Activated naive CD4-positive, alpha-beta T cell treated with anti-CD3 and anti-CD28 coated beads for 36 hours (primary cell): ENCODE data around the gene TFEB. TPM values are rescaled to one million over a fixed set of nuclear protein-coding genes. Genes with fewer than 3 reads are reported as not detected.

Experiments used
- CTCF ChIA-PET: fragments of 350-600 bp; sonication (Branson Sonifier 250); formaldehyde crosslinking; loops from one replicate; lab custom pipeline; 2021; ENCODE audit warnings: antibody characterized with exemption; lab: Charles Lee
- DNase-seq: peaks from one replicate; pipeline ENCODE4 v3.0.0-alpha.2; 2020
- H3K27ac Mint-ChIP-seq: one replicate; pipeline ENCODE4 v1.8.0; 2021; ENCODE audit warnings: mild to moderate bottlenecking, mixed read lengths
- H3K27me3 Mint-ChIP-seq: one replicate; pipeline ENCODE4 v1.8.0; 2021; ENCODE audit warnings: low read depth, mixed read lengths
- H3K36me3 Mint-ChIP-seq: one replicate; pipeline ENCODE4 v1.8.0; 2021; ENCODE audit warnings: low read depth, mixed read lengths
- H3K4me1 Mint-ChIP-seq: one replicate; pipeline ENCODE4 v1.8.0; 2021; ENCODE audit warnings: low read depth, mixed read lengths
- H3K4me3 Mint-ChIP-seq: one replicate; pipeline ENCODE4 v1.8.0; 2021; ENCODE audit warnings: mild to moderate bottlenecking, moderate library complexity, mixed read lengths
- H3K9me3 Mint-ChIP-seq: one replicate; pipeline ENCODE4 v1.8.0; 2021; ENCODE audit warnings: mixed read lengths
- intact Hi-C: fragments of 100-400 bp; cut with micrococcal nuclease; formaldehyde crosslinking; loops from one replicate; pipeline ENCODE4 v1.15.1; 2023
- total RNA-seq, 2 experiments: library from RNA; stranded (reverse); gene quantifications; one replicate each; pipeline ENCODE4 v1.2.3, GENCODE V29; 2021

Gene TFEB
- total RNA-seq, 2 experiments from 2014 or later: 5.7 to 7.9 TPM

DNA sequence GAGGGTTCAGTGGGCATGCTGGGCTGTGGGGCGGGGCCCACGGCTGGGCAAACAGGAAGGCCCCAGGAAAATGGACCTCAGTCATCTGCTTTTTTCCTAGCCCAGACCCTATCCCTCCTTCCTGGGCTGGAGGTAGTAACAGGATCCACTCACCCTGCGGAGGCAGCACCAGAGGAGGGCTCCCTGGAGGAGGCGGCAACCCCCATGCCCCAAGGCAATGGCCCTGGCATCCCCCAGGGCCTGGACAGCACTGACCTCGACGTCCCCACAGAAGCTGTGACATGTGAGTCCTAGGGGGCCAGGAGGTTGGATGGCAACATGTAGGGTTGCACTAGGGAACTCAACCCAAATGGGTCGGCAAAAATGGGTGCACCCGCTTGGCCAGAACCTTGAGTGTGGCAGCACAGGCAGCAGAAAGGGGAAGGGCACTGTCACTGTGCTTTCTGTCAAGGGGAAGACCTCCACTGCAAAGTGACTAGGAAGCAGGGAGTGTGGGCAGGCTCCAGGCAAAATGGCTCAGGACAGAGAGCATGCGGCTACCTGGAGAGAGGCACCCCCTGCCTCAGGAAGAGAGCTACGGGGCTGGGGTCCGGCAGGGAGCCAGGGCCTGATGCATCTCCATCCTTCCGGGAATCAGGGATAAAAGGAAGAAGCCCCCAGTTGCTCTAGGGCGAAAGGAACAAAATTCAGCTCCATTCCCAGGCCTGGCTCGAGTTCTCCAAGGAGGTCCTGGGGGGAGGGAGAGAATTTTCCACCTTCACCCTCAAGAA is 89.2 kb downstream of the TFEB start:
- peaks cover 1% of the 10 kb centered on the region for H3K27me3 Mint-ChIP-seq

DNA sequence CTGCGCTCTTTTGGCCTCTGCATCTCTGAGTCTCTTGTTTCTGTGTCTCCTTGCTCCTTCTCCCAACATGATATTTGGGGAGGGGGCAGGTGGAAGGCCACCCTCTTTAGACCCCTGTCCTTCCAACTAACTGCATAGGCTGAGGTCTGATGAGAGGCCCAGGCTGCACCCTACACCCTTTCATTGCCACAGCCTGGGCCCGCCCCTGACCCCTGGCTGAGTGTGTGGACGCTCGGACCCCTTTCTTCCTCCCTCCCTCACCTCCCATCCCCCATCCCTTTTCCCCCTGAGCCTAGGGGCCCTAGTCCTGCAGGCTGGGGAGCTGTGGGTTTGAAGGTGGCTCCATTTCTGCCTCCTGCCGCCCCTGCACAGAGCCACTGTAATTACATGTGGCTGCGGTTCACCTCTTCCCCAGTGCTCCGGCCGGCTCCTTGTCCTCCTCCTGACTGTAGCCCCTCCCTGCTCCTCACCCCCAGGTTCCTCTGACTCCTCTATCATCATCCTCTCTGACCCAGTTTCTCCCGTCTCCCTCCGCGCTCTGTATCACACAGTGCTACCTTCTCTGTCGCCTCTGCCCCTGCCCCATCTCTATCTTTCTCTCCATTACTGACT is 90.3 kb downstream of the TFEB start:
- H3K4me3 Mint-ChIP-seq: no peak overlapping the region
- intact Hi-C loops: no loop called here
- peaks cover 7% of the 10 kb centered on the region for H3K27me3 Mint-ChIP-seq
- no peak for DNase-seq
- no peaks in the 10 kb centered on the region for H3K36me3 Mint-ChIP-seq
- no peaks in the 10 kb centered on the region for H3K4me1 Mint-ChIP-seq
- no peaks in the 10 kb centered on the region for H3K9me3 Mint-ChIP-seq
- CTCF ChIA-PET: no interaction called here
- no peak overlapping the region for H3K27ac Mint-ChIP-seq

More for the DNA sequence above, 89.2 kb downstream of the TFEB start:
- Mint-ChIP-seq H3K4me3 (no peak overlapping the region), H3K36me3 (no peaks in the 10 kb centered on the region), H3K27ac (no peak overlapping the region), H3K4me1 (no peaks in the 10 kb centered on the region), H3K9me3 (no peaks in the 10 kb centered on the region)
- CTCF ChIA-PET: no interaction called here
- DNase-seq: no peak
- intact Hi-C loops: no loop called here

DNA sequence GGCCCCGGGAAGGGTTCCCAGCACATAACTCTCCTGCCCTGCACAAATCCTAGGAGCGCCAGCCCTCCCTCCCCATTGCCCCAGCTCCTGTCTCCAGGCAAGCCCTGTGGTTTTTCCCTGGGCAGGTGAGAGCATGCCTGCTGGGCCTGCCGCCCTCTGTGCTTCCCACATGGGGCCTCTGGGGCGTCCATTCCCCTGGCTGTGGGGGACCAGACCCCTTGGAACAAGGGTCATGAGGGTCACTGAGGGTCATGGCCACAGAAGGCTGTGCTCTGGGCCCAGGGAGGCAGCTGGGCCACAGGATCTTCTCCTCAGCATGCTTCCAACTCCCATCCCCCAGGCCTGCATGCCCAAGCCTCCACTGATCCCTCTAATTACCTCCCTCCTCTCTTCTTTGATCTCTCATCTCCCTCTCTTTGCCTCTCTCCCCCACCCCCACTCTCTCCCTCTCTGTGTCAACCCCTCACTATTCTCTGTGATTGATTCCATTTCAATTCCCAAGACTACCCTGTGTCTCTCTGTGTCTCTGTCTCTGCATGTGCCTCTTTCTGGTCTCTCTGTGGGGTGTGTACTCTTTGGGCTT is 91.0 kb downstream of the TFEB start:
- Mint-ChIP-seq H3K27me3 (peaks cover 14% of the 10 kb centered on the region), H3K4me1 (peaks cover 2% of the 10 kb centered on the region), H3K4me3 (no peak overlapping the region), H3K27ac (no peak overlapping the region), H3K9me3 (no peaks in the 10 kb centered on the region), H3K36me3 (no peaks in the 10 kb centered on the region)
- no peak for DNase-seq
- intact Hi-C loops: no loop called here
- CTCF ChIA-PET: no interaction called here

DNA sequence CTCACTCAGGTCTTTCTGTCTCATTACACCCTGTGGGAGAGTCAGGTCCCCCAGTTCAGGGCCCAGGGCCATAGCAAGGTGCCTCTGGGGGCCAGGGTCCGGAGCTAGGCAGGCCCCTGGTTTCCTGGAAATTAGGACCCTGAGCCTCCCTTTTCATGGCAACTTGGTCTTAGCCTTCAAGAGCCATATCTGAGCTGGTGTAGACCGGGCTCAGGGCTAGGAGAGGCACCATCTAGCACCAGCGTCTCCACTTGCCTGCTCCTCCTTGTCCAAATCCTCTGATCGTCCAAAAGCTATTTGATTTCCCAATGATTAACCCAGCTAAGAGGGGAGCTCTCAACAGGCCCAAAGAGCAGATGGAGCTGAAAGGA is 91.5 kb downstream of the TFEB start:
- Mint-ChIP-seq H3K4me3 (no peak overlapping the region), H3K27ac (no peak overlapping the region), H3K36me3 (no peaks in the 10 kb centered on the region), H3K27me3 (peaks cover 19% of the 10 kb centered on the region), H3K9me3 (no peaks in the 10 kb centered on the region), H3K4me1 (peaks cover 5% of the 10 kb centered on the region)
- no peak for DNase-seq
- CTCF ChIA-PET: no interaction called here
- intact Hi-C loops: no loop called here

DNA sequence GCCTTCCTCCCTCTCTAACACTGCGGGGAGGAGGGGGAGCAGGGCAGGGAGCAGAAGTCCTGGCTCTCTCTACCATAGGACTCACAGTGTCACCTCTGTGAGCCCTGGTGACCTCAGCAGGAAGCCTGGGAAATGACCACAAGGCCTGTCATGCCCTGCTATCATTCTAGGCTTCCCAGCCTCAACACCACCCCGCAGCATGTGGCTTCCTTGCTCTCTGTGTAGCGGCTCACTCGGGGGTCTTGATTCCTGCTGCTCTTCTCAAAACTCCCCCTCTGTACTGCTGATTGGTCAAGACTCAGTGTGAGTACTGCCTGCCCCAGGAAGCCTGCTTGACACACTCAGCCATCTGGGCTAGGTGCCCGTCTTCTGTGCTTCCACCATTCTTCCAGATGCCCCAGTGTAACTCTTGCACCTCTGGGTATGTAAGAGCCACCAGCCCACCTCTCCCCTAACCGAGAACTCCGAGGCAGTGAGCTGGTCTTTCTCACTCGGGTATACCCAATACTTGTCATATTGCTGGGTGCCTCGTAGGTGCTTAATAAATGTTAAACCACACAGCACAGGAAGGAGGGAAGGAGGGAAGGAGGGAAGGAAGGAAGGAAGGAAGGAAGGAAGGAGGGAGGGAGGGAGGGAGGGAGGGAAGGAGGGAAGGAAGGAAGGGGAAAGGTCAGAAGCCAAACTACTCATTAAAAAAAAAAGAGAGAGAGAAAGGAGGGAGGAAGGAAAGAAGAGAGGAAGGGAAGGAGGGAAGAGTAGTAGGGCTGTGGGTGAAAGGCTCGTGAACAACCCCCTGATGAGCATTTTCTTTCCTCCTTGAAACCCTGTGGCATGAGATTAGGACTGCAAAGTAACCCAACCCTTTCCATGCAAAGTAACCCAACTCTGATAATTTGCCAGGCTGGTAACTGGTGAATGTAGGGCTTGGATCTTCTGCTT is 92.2 kb downstream of the TFEB start:
- no peak for DNase-seq
- CTCF ChIA-PET: no interaction called here
- Mint-ChIP-seq H3K4me1 (peaks cover 6% of the 10 kb centered on the region), H3K27ac (no peak overlapping the region), H3K9me3 (no peaks in the 10 kb centered on the region), H3K27me3 (peaks cover 22% of the 10 kb centered on the region), H3K4me3 (no peak overlapping the region), H3K36me3 (no peaks in the 10 kb centered on the region)
- intact Hi-C loops: no loop called here

DNA sequence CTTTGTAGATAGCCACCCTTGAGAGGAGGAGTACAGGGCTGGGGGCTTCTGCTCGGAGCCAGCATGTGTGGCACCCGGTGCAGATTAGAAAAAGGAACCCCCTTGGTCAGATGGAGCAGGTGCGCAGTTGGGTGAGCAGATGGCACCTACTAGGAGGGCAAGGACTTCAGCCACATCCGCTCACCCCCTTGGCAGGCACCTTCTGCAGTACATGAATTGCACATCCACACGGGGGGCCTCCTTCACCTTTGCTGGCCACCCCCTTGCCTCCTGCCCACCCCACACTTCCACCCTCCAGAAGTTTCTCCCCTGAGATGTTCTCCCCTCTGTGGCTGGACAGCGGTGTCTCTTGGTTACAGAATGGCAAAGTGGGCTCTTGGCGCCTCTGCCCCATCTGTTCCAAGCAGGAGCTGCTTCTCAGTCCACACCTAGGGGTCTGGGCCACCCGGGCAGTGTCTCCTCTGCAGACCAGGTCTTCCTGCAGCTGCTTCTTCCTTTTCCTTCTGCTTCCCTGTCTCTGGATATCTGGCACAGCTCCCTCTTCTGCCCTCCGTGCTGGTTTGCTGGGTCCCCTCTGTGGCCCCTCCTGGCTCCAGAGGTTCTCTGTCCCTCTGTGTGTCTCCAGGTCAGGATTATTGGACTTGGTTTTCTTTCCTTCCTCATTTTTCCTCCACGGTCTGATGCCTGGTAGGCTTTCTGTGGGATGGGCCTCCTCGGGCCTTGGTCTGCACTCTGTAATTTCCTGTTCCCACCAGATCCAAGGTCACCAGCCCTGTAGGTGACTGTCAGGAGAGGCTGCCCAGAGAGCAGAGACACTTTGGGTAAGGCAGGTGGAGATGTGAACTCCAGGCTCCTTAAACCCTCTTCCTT is 93.1 kb downstream of the TFEB start:
- peaks cover 12% of the 10 kb centered on the region for H3K4me1 Mint-ChIP-seq
- H3K9me3 Mint-ChIP-seq: no peaks in the 10 kb centered on the region
- no peak for DNase-seq
- CTCF ChIA-PET: no interaction called here
- no peak overlapping the region for H3K4me3 Mint-ChIP-seq
- no peaks in the 10 kb centered on the region for H3K36me3 Mint-ChIP-seq
- no peak overlapping the region for H3K27ac Mint-ChIP-seq
- intact Hi-C loops: no loop called here
- peaks cover 28% of the 10 kb centered on the region for H3K27me3 Mint-ChIP-seq

DNA sequence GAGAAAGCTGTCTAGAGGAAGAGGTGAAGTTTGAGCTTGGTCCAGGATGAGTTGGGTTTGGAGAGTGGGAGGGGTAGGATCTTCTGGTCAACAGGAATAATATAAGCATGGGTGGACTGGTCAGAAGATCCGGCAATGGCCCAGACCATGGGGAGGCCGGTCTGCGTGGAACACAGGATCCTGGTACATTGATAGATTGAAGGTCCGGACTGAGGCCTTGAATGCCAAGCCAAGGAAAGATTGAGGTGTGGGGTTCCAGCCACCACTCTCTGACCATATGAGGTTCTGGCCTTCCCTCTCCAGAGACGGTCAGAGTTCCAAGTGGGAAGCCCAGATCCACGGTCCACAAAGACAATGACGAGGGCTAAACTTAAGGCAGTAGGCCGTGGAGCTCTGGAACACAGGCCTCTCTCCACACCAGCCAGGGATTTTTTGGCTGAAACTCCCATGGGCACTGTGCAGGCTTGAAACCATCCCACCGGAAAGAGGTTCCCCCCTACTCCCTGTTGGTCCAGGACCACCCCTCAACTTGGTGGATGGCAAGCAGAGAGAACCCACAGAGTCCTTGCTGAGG is 94.0 kb downstream of the TFEB start:
- DNase-seq: no peak
- CTCF ChIA-PET: no interaction called here
- Mint-ChIP-seq H3K4me1 (peaks cover 12% of the 10 kb centered on the region), H3K9me3 (no peaks in the 10 kb centered on the region), H3K27me3 (peaks cover 31% of the 10 kb centered on the region), H3K27ac (no peak overlapping the region), H3K36me3 (no peaks in the 10 kb centered on the region), H3K4me3 (no peak overlapping the region)
- intact Hi-C loops: no loop called here

DNA sequence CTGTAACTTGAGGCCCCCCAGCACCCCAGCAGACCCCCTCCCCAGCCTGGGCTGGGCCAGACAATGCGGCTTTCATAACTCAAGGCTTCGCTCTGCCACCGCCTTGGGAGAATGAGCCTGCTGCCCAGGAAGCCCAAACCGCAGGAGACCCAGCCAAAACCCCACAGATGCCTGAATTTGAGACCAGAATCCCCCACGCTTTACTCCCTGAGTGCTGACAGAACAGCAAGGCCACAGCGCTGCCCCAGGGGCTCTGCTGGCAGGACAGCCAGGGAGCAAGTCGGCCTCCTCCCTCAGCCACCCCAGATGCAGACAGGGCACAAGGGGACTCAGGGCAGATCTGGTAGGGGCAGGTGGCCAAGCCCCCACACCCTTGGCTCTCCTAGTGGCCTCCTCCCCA is 95.0 kb downstream of the TFEB start:
- Mint-ChIP-seq H3K27ac (no peak overlapping the region), H3K4me1 (peaks cover 12% of the 10 kb centered on the region), H3K4me3 (no peak overlapping the region), H3K9me3 (no peaks in the 10 kb centered on the region), H3K27me3 (peaks cover 36% of the 10 kb centered on the region), H3K36me3 (no peaks in the 10 kb centered on the region)
- CTCF ChIA-PET: no interaction called here
- DNase-seq: no peak
- intact Hi-C loops: no loop called here

DNA sequence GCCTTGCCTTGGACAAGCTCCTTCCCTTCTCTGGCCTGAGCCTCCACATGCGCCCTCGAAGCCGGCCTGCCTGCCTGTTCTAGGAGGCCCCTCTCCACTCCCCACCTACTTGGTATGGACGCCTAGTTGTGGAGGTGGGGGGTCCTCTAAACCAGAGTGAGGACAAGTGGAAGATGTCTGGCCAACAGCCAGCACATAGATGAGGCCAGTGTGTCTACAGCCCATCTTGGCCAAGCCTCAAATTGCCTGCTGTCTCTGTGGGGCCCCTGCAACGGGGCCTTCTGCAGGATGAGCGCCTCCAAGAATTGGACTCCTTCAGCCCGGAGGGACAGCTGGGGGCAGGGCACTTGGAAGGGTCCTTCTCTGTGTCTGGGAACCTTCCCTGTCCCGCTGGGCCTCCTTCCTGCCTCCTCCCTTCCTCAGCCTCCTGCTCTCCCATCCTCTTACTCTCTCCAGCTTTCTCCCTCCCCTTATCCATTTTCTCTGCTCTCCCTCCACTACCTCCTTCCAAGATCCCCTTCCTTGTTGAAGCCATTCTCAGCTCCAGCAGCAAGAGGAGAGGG is 95.5 kb downstream of the TFEB start:
- Mint-ChIP-seq H3K4me1 (peaks cover 12% of the 10 kb centered on the region), H3K27me3 (peaks cover 36% of the 10 kb centered on the region), H3K36me3 (no peaks in the 10 kb centered on the region), H3K27ac (no peak overlapping the region), H3K9me3 (no peaks in the 10 kb centered on the region), H3K4me3 (no peak overlapping the region)
- intact Hi-C loops: no loop called here
- no peak for DNase-seq
- CTCF ChIA-PET: no interaction called here

DNA sequence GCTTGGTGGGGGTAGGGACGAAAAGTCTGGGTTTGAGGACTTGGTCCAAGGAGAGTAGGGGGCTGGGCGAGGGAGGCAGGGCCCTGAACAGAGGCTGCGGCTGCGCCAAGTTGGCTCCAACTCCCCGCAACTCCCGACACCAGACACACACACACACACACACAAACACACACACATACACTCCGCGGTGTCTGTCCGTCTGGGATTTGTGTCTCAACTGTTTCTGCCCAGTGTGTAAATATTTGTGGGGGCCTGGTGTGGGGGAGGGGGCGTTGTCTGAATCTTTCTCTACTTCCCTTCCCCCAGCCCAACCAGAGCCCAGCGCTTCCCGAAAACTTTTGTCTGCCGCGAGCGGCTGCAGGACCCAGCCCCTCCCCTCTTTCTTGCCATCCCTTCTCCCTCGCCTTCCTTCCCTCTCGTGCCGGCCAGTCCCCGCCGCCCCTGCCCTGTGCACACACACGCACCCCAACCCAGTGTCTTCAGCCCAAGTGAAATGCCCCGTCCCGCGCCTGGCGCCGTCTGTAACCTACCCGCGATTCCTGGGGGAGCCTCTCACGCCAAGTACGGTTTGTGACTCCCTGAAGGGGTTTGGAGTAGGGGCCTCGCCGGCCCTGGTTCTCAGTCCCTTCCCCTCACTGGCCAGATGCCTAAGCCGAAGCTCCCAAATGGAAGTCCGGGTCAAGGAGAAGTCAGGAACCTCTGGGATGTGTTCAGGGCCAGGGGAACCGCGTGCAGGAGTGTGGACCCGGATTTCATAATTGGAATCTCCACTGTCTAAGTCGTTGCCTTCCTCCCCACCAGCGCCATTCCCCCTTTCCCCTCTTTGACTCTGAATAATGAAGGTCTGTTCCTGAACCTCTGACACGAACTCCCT is 96.2 kb downstream of the TFEB start:
- no peaks in the 10 kb centered on the region for H3K36me3 Mint-ChIP-seq
- intact Hi-C loops: no loop called here
- H3K4me1 Mint-ChIP-seq: peaks cover 12% of the 10 kb centered on the region
- peaks cover 36% of the 10 kb centered on the region for H3K27me3 Mint-ChIP-seq
- no peak overlapping the region for H3K4me3 Mint-ChIP-seq
- no peak for DNase-seq
- no peak overlapping the region for H3K27ac Mint-ChIP-seq
- CTCF ChIA-PET: no interaction called here
- H3K9me3 Mint-ChIP-seq: no peaks in the 10 kb centered on the region
